DOHH2 (cell line): ENCODE results near the gene OR4B1.

ENCODE experiments used
- H3F3A ChIP-seq: fragments of 200-600 bp; sonication (generic), shearing (Covaris generic); 2 replicates; pipeline ENCODE4 v1.6.0; 2016; ENCODE audit warnings: antibody characterized with exemption, mild to moderate bottlenecking; ENCODE audit not compliant: control insufficient read depth, insufficient read depth
- H3K27ac ChIP-seq: fragments of 200-600 bp; sonication (generic); 2 replicates; pipeline ENCODE4 v1.5.1; 2014; ENCODE audit warnings: low read depth, mild to moderate bottlenecking, low read length, moderate library complexity
- H3K27me3 ChIP-seq: fragments of 200-600 bp; sonication (generic); 2 replicates; pipeline ENCODE4 v1.6.1; 2014; ENCODE audit warnings: mild to moderate bottlenecking, low read length, mixed read lengths; ENCODE audit not compliant: control insufficient read depth
- H3K36me3 ChIP-seq: fragments of 200-600 bp; sonication (generic); 2 replicates; pipeline ENCODE4 v1.6.1; 2014; ENCODE audit warnings: mild to moderate bottlenecking, low read length, moderate library complexity, mixed read lengths; ENCODE audit not compliant: control insufficient read depth
- H3K4me1 ChIP-seq: fragments of 200-600 bp; sonication (generic); 2 replicates; pipeline ENCODE4 v1.6.1; 2014; ENCODE audit warnings: mild to moderate bottlenecking, low read length, mixed read lengths; ENCODE audit not compliant: control insufficient read depth
- H3K4me2 ChIP-seq: fragments of 200-600 bp; sonication (generic); 2 replicates; pipeline ENCODE4 v1.6.0; 2014; ENCODE audit warnings: mild to moderate bottlenecking, low read length, moderate library complexity
- H3K4me3 ChIP-seq: fragments of 200-600 bp; sonication (generic); 2 replicates; pipeline ENCODE4 v1.5.1; 2014; ENCODE audit warnings: mild to moderate bottlenecking, low read length, mixed read lengths
- H3K79me2 ChIP-seq: fragments of 200-600 bp; sonication (generic); 2 replicates; pipeline ENCODE4 v1.6.1; 2014; ENCODE audit warnings: mild to moderate bottlenecking, low read length, mixed read lengths; ENCODE audit not compliant: control insufficient read depth
- H3K9me2 ChIP-seq: fragments of 200-600 bp; sonication (generic); replicated peaks from 2 replicates; pipeline ENCODE4 v1.6.1; 2014; ENCODE audit warnings: mild to moderate bottlenecking, low read length, mixed read lengths; ENCODE audit not compliant: control insufficient read depth
- H3K9me3 ChIP-seq: fragments of 200-600 bp; sonication (generic); 2 replicates; pipeline ENCODE4 v1.6.1; 2014; ENCODE audit warnings: antibody characterized with exemption, low read length, mixed read lengths; ENCODE audit not compliant: control insufficient read depth, insufficient read depth
- H4K20me1 ChIP-seq: fragments of 200-600 bp; sonication (generic); 2 replicates; pipeline ENCODE4 v1.6.0; 2014; ENCODE audit warnings: low read depth, mild to moderate bottlenecking, antibody characterized with exemption, low read length, moderate library complexity; ENCODE audit not compliant: control insufficient read depth, insufficient read depth
- EZH2phosphoT487 ChIP-seq: fragments of 200-600 bp; sonication (generic); IDR thresholded peaks from 2 replicates; pipeline ENCODE4 v1.6.1; 2017; ENCODE audit warnings: borderline replicate concordance, mild to moderate bottlenecking, antibody characterized with exemption, low read length, moderate library complexity, mixed read lengths
- TF ChIP-seq, protein P1 (sequence below): fragments of 200-600 bp; sonication (generic); IDR thresholded peaks from one replicate; pipeline ENCODE4 v1.5.1; 2014; ENCODE audit warnings: antibody characterized with exemption, mild to moderate bottlenecking, low read depth, low read length; ENCODE audit not compliant: poor library complexity, severe bottlenecking

Gene OR4B1

DNA sequence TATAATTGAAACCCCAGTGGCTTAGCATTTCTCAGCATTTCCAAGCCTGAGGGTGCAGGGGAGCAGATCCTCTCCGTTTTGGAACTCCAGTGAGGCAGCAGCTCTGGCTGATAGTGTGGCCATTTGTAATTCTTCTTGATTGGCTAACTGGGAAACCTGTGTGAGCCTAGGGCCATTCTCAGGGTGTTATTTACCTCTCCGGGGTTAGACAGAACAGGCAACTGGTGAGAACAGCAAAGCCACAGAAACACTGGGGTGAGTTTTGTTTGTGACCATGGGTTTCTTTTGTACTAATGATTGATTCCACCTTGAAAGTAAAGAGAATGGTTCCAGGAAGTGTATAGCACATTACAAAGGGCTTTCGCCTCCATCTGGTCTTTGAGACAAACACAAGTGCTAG is 25.9 kb downstream of the OR4B1 start:
- H3K4me1 ChIP-seq, result no peaks in the 10 kb centered on the region
- no peaks in the 10 kb centered on the region for H3K79me2 ChIP-seq
- no peaks in the 10 kb centered on the region for H3K36me3 ChIP-seq
- H3K27ac ChIP-seq, result no peak overlapping the region
- H3F3A ChIP-seq, result no peaks in the 10 kb centered on the region
- H3K9me2 ChIP-seq, result no peaks in the 10 kb centered on the region
- no peaks in the 10 kb centered on the region for H3K27me3 ChIP-seq
- no peak overlapping the region for H3K4me3 ChIP-seq
- TF ChIP-seq, protein P1, sequence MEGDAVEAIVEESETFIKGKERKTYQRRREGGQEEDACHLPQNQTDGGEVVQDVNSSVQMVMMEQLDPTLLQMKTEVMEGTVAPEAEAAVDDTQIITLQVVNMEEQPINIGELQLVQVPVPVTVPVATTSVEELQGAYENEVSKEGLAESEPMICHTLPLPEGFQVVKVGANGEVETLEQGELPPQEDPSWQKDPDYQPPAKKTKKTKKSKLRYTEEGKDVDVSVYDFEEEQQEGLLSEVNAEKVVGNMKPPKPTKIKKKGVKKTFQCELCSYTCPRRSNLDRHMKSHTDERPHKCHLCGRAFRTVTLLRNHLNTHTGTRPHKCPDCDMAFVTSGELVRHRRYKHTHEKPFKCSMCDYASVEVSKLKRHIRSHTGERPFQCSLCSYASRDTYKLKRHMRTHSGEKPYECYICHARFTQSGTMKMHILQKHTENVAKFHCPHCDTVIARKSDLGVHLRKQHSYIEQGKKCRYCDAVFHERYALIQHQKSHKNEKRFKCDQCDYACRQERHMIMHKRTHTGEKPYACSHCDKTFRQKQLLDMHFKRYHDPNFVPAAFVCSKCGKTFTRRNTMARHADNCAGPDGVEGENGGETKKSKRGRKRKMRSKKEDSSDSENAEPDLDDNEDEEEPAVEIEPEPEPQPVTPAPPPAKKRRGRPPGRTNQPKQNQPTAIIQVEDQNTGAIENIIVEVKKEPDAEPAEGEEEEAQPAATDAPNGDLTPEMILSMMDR, result no peak
- TF ChIP-seq EZH2phosphoT487, result no peak
- no peaks in the 10 kb centered on the region for H4K20me1 ChIP-seq
- H3K9me3 ChIP-seq, result no peaks in the 10 kb centered on the region; the same call in 1 of the 2 replicates
- H3K4me2 ChIP-seq, result no peak overlapping the region

DNA sequence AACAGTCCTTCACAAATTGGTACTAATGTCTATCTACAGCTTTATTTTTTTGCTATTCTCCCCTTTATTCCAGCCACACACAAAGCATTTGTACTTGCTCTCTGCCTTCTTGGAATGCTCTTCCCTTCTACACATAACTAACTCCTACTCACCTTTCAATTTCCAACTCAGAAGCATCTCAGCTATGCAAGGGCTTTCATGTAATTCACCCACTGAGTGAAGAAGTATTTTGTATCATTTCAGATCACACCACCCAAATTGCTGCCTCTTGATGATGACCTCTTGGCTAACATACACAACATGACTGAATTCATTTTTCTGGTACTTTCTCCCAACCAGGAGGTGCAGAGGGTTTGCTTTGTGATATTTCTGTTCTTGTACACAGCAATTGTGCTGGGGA is 28.2 kb downstream of the OR4B1 start, which contains the start of gene OR4X2:
OR4X2 (plus strand) TSS at position 301 of the 400 bp plus-strand sequence; CDS start at position 301, 0 bp downstream.
- Histone ChIP-seq H3K4me1 (no peaks in the 10 kb centered on the region), H3K36me3 (no peaks in the 10 kb centered on the region), H3K27ac (no peak within 1 kb of the TSS), H3K9me2 (no peaks in the 10 kb centered on the region), H3K9me3 (0 out of 2 replicates have a peak, but pooled peaks cover 3% of the 10 kb centered on the region), H3K27me3 (no peaks in the 10 kb centered on the region), H4K20me1 (no peaks in the 10 kb centered on the region), H3K79me2 (no peaks in the 10 kb centered on the region), H3F3A (no peaks in the 10 kb centered on the region), H3K4me3 (no peak within 1 kb of the TSS), H3K4me2 (no peak within 1 kb of the TSS)
- no peak for TF ChIP-seq EZH2phosphoT487
- TF ChIP-seq, protein P1, result no peak

DNA sequence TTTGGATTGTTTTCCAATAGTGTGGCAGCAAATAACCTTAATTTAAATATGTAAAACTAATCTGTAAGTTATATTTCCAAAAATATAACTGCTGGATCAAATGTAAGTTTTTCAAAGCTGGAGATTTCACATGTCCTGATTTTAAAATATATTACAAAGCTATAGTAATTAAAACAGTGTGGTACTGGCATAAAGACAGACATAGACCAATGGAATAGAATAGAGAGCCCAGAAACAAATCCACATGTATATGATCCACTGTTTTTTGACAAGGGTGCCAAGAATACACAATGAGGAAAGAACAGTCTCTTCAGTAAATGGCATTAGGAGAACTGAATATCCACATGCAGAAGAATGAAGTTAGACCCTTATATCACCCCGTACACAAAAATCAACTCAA is 32.3 kb downstream of the OR4B1 start:
- H3K27ac ChIP-seq, result no peak overlapping the region
- H3K4me3 ChIP-seq, result no peak overlapping the region
- no peak for TF ChIP-seq EZH2phosphoT487
- TF ChIP-seq, protein P1, result no peak

DNA sequence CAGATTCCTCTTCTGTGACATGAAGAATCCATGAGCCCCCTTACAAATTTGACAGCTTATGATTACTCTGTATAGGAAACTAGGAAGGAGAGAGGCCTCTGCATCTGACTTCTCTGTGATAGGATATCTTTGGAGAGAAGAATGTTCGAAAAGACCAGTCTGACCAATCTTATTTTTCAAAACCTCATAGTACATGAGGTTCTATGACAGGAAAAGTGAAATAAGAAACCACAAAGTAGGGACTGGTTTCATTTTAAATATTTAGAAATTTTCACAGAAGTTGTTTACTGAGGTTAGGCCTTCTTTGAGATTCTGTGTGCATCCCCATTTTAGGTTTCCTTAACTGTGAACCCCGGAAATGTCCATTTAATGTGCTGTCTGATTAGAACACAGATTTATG is 45.0 kb downstream of the OR4B1 start:
- no peak overlapping the region for H3K4me3 ChIP-seq
- H3K27ac ChIP-seq, result no peak overlapping the region
- no peak overlapping the region for H3K4me2 ChIP-seq
- H3K9me3 ChIP-seq, result no peaks in the 10 kb centered on the region
- no peaks in the 10 kb centered on the region for H3K4me1 ChIP-seq
- H3K79me2 ChIP-seq, result no peaks in the 10 kb centered on the region
- TF ChIP-seq EZH2phosphoT487, result no peak
- TF ChIP-seq, protein P1, result no peak
- no peaks in the 10 kb centered on the region for H3F3A ChIP-seq
- no peaks in the 10 kb centered on the region for H3K9me2 ChIP-seq
- H3K27me3 ChIP-seq, result no peaks in the 10 kb centered on the region
- no peaks in the 10 kb centered on the region for H3K36me3 ChIP-seq
- no peaks in the 10 kb centered on the region for H4K20me1 ChIP-seq

More for the DNA sequence above, 32.3 kb downstream of the OR4B1 start:
- Histone ChIP-seq H3K27me3 (no peaks in the 10 kb centered on the region), H3K4me2 (no peak overlapping the region), H3K4me1 (no peaks in the 10 kb centered on the region), H3K79me2 (no peaks in the 10 kb centered on the region), H3K9me3 (0 out of 2 replicates have a peak, but pooled peaks cover 3% of the 10 kb centered on the region), H3K36me3 (no peaks in the 10 kb centered on the region), H4K20me1 (no peaks in the 10 kb centered on the region), H3F3A (no peaks in the 10 kb centered on the region), H3K9me2 (no peaks in the 10 kb centered on the region)
